Activated CD8-positive, alpha-beta T cell treated with anti-CD3 and anti-CD28 coated beads, Interleukin-2, amount 10 ng/mL, durations not matched to agents 7 days and 5 days (primary cell): Measurements from ENCODE around the gene C1QC. TPM values are rescaled to one million over a fixed set of nuclear protein-coding genes. Genes with fewer than 3 reads are reported as not detected.

Source experiments
- ATAC-seq: fragments of 150-1000 bp; cut with Tn5 transposase; one replicate; pipeline ENCODE4 v1.10.0; 2021; ENCODE audit warnings: moderate library complexity
- CTCF ChIA-PET: fragments of 350-600 bp; sonication (Branson Sonifier 250); formaldehyde crosslinking; loops from one replicate; lab custom pipeline; 2021; ENCODE audit warnings: antibody characterized with exemption; lab: Charles Lee
- POLR2A ChIA-PET: fragments of 350-600 bp; sonication (Branson Sonifier 250); formaldehyde crosslinking; loops from one replicate; lab custom pipeline; 2021; ENCODE audit warnings: antibody characterized with exemption; lab: Charles Lee
- DNase-seq: peaks from one replicate; pipeline ENCODE4 v3.0.0-alpha.2; 2020
- H3K27ac Mint-ChIP-seq: one replicate; pipeline ENCODE4 v1.8.0; 2021; ENCODE audit warnings: mild to moderate bottlenecking, mixed read lengths
- H3K27me3 Mint-ChIP-seq: one replicate; pipeline ENCODE4 v1.8.0; 2021; ENCODE audit warnings: low read depth, mixed read lengths
- H3K36me3 Mint-ChIP-seq: one replicate; pipeline ENCODE4 v1.8.0; 2021; ENCODE audit warnings: low read depth, mixed read lengths
- H3K4me1 Mint-ChIP-seq: one replicate; pipeline ENCODE4 v1.8.0; 2021; ENCODE audit warnings: low read depth, mixed read lengths
- H3K4me3 Mint-ChIP-seq: one replicate; pipeline ENCODE4 v1.8.0; 2021; ENCODE audit warnings: mild to moderate bottlenecking, mixed read lengths
- H3K9me3 Mint-ChIP-seq: one replicate; pipeline ENCODE4 v1.8.0; 2022; ENCODE audit warnings: mixed read lengths; ENCODE audit not compliant: insufficient read depth
- total RNA-seq, 2 experiments: library from RNA; stranded (reverse); gene quantifications; one replicate each; pipeline ENCODE4 v1.2.3, GENCODE V29; 2021

The C1QC gene
- total RNA-seq = not detected

- H3K27ac Mint-ChIP-seq = no peak within 1 kb of the TSS
- ChIA-PET POLR2A (no interaction called here), CTCF (interaction anchor here (4.1 kb wide), 1 partner anchor 222 kb away, joined by 24 read pairs; no protein-coding TSS in a partner anchor)
- DNase-seq (no peak), ATAC-seq (no peak)
- no peaks in the 10 kb centered on the region for H3K9me3 Mint-ChIP-seq
- H3K27me3 Mint-ChIP-seq = no peaks in the 10 kb centered on the region
- no peaks in the 10 kb centered on the region for H3K36me3 Mint-ChIP-seq
- H3K4me1 Mint-ChIP-seq = no peaks in the 10 kb centered on the region
- no peak within 1 kb of the TSS for H3K4me3 Mint-ChIP-seq
Measured at GRCh38 chr1:22643381-22643780, at the start of gene C1QC. Gene C1QC, plus strand, starts transcription at chr1:22643633. Its CDS starts 391 bp downstream, at chr1:22644024.

- Mint-ChIP-seq H3K4me3 (no peak overlapping the region), H3K27ac (no peak overlapping the region), H3K36me3 (no peaks in the 10 kb centered on the region), H3K9me3 (no peaks in the 10 kb centered on the region), H3K27me3 (peaks cover 6% of the 10 kb centered on the region), H3K4me1 (no peaks in the 10 kb centered on the region)
- POLR2A ChIA-PET = no interaction called here
- no peak for ATAC-seq
- no peak for DNase-seq
- CTCF ChIA-PET = no interaction called here
Measured at GRCh38 chr1:22594396-22594795, 49.0 kb upstream of the C1QC start.

GRCh38 chr1:22595108-22595507, 48.3 kb upstream of the C1QC start:
- Mint-ChIP-seq H3K9me3 (no peaks in the 10 kb centered on the region), H3K27ac (no peak overlapping the region), H3K4me3 (no peak overlapping the region), H3K4me1 (no peaks in the 10 kb centered on the region), H3K36me3 (no peaks in the 10 kb centered on the region), H3K27me3 (peaks cover 6% of the 10 kb centered on the region)
- ChIA-PET POLR2A (no interaction called here), CTCF (no interaction called here)
- no peak for DNase-seq
- no peak for ATAC-seq

- ATAC-seq = no peak
- ChIA-PET CTCF (no interaction called here), POLR2A (no interaction called here)
- no peak for DNase-seq
- H3K36me3 Mint-ChIP-seq = no peaks in the 10 kb centered on the region
- peaks cover 2% of the 10 kb centered on the region for H3K27me3 Mint-ChIP-seq
- no peaks in the 10 kb centered on the region for H3K9me3 Mint-ChIP-seq
- H3K4me3 Mint-ChIP-seq = no peak overlapping the region
- no peaks in the 10 kb centered on the region for H3K4me1 Mint-ChIP-seq
- no peak overlapping the region for H3K27ac Mint-ChIP-seq
Measured at GRCh38 chr1:22597301-22597965, 46.0 kb upstream of the C1QC start.

- DNase-seq (no peak), ATAC-seq (no peak)
- Mint-ChIP-seq H3K4me1 (no peaks in the 10 kb centered on the region), H3K27ac (no peak overlapping the region), H3K36me3 (no peaks in the 10 kb centered on the region), H3K4me3 (no peak overlapping the region), H3K27me3 (peaks cover 2% of the 10 kb centered on the region), H3K9me3 (no peaks in the 10 kb centered on the region)
- ChIA-PET CTCF (no interaction called here), POLR2A (no interaction called here)
Measured at GRCh38 chr1:22597996-22598395, 45.4 kb upstream of the C1QC start.

GRCh38 chr1:22598736-22599135, 44.7 kb upstream of the C1QC start:
- Mint-ChIP-seq H3K27me3 (peaks cover 2% of the 10 kb centered on the region), H3K4me1 (no peaks in the 10 kb centered on the region), H3K9me3 (no peaks in the 10 kb centered on the region), H3K27ac (no peak overlapping the region), H3K4me3 (no peak overlapping the region), H3K36me3 (no peaks in the 10 kb centered on the region)
- POLR2A ChIA-PET = no interaction called here
- CTCF ChIA-PET = no interaction called here
- DNase-seq (no peak), ATAC-seq (no peak)

- ATAC-seq = no peak
- Mint-ChIP-seq H3K9me3 (no peaks in the 10 kb centered on the region), H3K27me3 (peaks cover 8% of the 10 kb centered on the region), H3K4me3 (no peak overlapping the region), H3K4me1 (no peaks in the 10 kb centered on the region), H3K36me3 (no peaks in the 10 kb centered on the region), H3K27ac (no peak overlapping the region)
- no peak for DNase-seq
- ChIA-PET CTCF (no interaction called here), POLR2A (no interaction called here)
Measured at GRCh38 chr1:22600071-22600816, 43.2 kb upstream of the C1QC start.

GRCh38 chr1:22600817-22601605, 42.4 kb upstream of the C1QC start:
- no peak overlapping the region for H3K27ac Mint-ChIP-seq
- DNase-seq = no peak
- no peak overlapping the region for H3K4me3 Mint-ChIP-seq
- no peak for ATAC-seq
- POLR2A ChIA-PET = no interaction called here
- no peaks in the 10 kb centered on the region for H3K4me1 Mint-ChIP-seq
- CTCF ChIA-PET = no interaction called here
- no peaks in the 10 kb centered on the region for H3K9me3 Mint-ChIP-seq
- no peaks in the 10 kb centered on the region for H3K36me3 Mint-ChIP-seq
- H3K27me3 Mint-ChIP-seq = peaks cover 13% of the 10 kb centered on the region

- Mint-ChIP-seq H3K27ac (no peak overlapping the region), H3K27me3 (peaks cover 16% of the 10 kb centered on the region), H3K4me3 (no peak overlapping the region), H3K36me3 (no peaks in the 10 kb centered on the region), H3K9me3 (no peaks in the 10 kb centered on the region), H3K4me1 (no peaks in the 10 kb centered on the region)
- DNase-seq (no peak), ATAC-seq (no peak)
- ChIA-PET CTCF (no interaction called here), POLR2A (no interaction called here)
Measured at GRCh38 chr1:22601610-22602009, 41.8 kb upstream of the C1QC start.

GRCh38 chr1:22602060-22602740, 41.2 kb upstream of the C1QC start:
- H3K4me1 Mint-ChIP-seq = no peaks in the 10 kb centered on the region
- ATAC-seq = no peak
- no peak for DNase-seq
- no peak overlapping the region for H3K4me3 Mint-ChIP-seq
- ChIA-PET CTCF (no interaction called here), POLR2A (no interaction called here)
- H3K9me3 Mint-ChIP-seq = no peaks in the 10 kb centered on the region
- H3K36me3 Mint-ChIP-seq = no peaks in the 10 kb centered on the region
- H3K27me3 Mint-ChIP-seq = peaks cover 17% of the 10 kb centered on the region
- H3K27ac Mint-ChIP-seq = no peak overlapping the region

- Mint-ChIP-seq H3K4me3 (no peak overlapping the region), H3K9me3 (no peaks in the 10 kb centered on the region), H3K27ac (no peak overlapping the region), H3K4me1 (no peaks in the 10 kb centered on the region), H3K27me3 (peaks cover 21% of the 10 kb centered on the region), H3K36me3 (no peaks in the 10 kb centered on the region)
- ATAC-seq = no peak
- DNase-seq = no peak
- CTCF ChIA-PET = no interaction called here
- POLR2A ChIA-PET = no interaction called here
Measured at GRCh38 chr1:22606161-22606560, 37.3 kb upstream of the C1QC start.
